ENCODE measurements around the gene ENG.

- TF ChIP-seq, protein P1, sequence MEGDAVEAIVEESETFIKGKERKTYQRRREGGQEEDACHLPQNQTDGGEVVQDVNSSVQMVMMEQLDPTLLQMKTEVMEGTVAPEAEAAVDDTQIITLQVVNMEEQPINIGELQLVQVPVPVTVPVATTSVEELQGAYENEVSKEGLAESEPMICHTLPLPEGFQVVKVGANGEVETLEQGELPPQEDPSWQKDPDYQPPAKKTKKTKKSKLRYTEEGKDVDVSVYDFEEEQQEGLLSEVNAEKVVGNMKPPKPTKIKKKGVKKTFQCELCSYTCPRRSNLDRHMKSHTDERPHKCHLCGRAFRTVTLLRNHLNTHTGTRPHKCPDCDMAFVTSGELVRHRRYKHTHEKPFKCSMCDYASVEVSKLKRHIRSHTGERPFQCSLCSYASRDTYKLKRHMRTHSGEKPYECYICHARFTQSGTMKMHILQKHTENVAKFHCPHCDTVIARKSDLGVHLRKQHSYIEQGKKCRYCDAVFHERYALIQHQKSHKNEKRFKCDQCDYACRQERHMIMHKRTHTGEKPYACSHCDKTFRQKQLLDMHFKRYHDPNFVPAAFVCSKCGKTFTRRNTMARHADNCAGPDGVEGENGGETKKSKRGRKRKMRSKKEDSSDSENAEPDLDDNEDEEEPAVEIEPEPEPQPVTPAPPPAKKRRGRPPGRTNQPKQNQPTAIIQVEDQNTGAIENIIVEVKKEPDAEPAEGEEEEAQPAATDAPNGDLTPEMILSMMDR (IDR thresholded peaks at IDR 0.05): no peak
- no peak for TF ChIP-seq POLR2A (IDR thresholded peaks at IDR 0.05)
Observed at GRCh38 chr9:127856729-127857116, 2.3 kb upstream of the ENG start.
